ENCODE data around the gene RPUSD4. TPM values are rescaled to one million over a fixed set of nuclear protein-coding genes. Genes with fewer than 3 reads are reported as not detected.

RPUSD4 gene
- total RNA-seq, 4 donors from 2014 or later, result 18.3 to 29.6 (median 23.3) TPM

DNA sequence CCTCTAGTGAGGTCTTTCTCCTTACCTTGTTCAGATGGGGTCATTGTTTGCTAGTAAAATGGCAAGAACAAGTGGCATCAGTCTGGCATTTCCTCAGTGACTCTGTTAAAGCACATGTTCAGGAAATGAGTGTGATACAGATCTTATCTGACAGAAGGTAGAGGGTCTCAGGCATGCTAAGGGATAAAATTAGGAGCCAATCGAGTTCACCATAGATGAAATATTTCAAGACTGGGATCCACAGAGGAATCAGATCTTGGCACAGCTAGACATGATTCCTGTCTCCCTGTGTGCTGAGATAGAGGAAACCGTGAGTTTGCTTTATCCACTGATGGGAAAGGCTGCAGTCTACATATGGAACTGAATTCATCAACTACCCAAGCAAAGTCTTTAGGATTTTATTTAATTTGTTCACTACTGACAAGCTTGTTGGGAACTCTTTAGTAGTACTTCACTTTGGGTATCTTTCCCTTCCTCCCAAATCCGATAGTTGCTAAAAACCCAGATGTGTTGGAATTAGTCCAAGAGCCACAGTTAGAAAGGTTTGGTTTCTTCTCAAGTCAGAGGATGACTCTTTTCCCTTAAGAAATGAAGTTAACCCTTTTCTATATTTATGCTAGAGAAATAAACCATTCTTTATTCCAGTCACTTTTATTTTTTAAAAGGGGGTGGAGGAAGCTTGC, 18.5 kb upstream of the RPUSD4 start:
- WGBS, 2 donors, result 47 to 64% methylated on average over 3 of the region's 3 CpGs
- TF ChIP-seq EP300 (IDR thresholded peaks at IDR 0.05), result no peak
- Histone ChIP-seq H3K27ac (no peak overlapping the region), H3K9me3 (no peaks in the 10 kb centered on the region), H3K36me3 (peaks cover 0 to 6% (median 0%) of the 10 kb centered on the region in 3 donors), H3K27me3 (no peaks in the 10 kb centered on the region), H3K4me1 (peaks cover 0 to 8% (median 0%) of the 10 kb centered on the region in 4 donors), H3K4me3 (no peak overlapping the region)
- no peak for DNase-seq (ENCODE audit: low spot score in 2 of 2)

GRCh38 chr11:126226334-126227084, 15.1 kb upstream of the RPUSD4 start:
- Histone ChIP-seq H3K9me3 (no peaks in the 10 kb centered on the region), H3K4me3 (no peak overlapping the region), H3K27ac (no peak overlapping the region), H3K4me1 (peaks cover 0 to under 1% (median 0%) of the 10 kb centered on the region in 4 donors), H3K36me3 (peaks cover 0 to 6% (median 0%) of the 10 kb centered on the region in 3 donors), H3K27me3 (no peaks in the 10 kb centered on the region)
- no peak for DNase-seq (ENCODE audit: low spot score in 2 of 2)
- TF ChIP-seq CTCF (IDR thresholded peaks at IDR 0.05) (no peak), POLR2A (IDR thresholded peaks at IDR 0.05) (no peak), EP300 (IDR thresholded peaks at IDR 0.05) (no peak)
- WGBS, 2 donors, result 95 to 97% methylated on average over 9 to 10 of the region's 15 CpGs

DNA sequence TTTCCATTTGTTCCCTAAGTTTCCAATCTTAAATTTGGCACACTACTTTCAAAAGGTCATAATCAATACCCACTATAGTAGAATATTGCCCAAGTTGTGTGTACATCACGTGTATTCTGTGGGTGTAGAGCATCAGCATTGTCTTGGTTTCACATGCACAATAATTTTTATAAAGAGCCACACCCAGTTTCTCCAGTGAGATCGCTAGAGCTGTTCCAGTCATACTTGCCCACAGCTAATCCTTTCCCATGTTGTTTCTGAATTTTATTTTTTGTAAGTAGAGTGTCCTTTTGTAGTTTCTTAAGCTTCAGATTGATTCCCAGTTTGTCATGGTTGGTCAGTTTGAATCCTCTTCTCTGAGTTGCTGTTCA, 13.8 kb upstream of the RPUSD4 start:
- Histone ChIP-seq H3K27ac (no peak overlapping the region), H3K4me1 (no peaks in the 10 kb centered on the region), H3K36me3 (peaks cover 0 to 6% (median 0%) of the 10 kb centered on the region in 3 donors), H3K4me3 (no peak overlapping the region), H3K27me3 (no peaks in the 10 kb centered on the region), H3K9me3 (no peaks in the 10 kb centered on the region)
- TF ChIP-seq EP300 (IDR thresholded peaks at IDR 0.05), result no peak
- no peak for TF ChIP-seq CTCF (IDR thresholded peaks at IDR 0.05)
- TF ChIP-seq POLR2A (IDR thresholded peaks at IDR 0.05), result no peak
- DNase-seq (ENCODE audit: low spot score in 2 of 2), result no peak
- WGBS, 2 donors, result 77 to 85% methylated on average over 2 of the region's 2 CpGs

GRCh38 chr11:126224647-126225294, 13.3 kb upstream of the RPUSD4 start:
- H3K4me1 ChIP-seq, result no peaks in the 10 kb centered on the region
- no peak overlapping the region for H3K4me3 ChIP-seq
- H3K36me3 ChIP-seq, result peaks cover 0 to 6% (median 0%) of the 10 kb centered on the region in 3 donors
- no peak overlapping the region for H3K27ac ChIP-seq
- no peak for TF ChIP-seq EP300 (IDR thresholded peaks at IDR 0.05)
- TF ChIP-seq POLR2A (IDR thresholded peaks at IDR 0.05), result no peak
- TF ChIP-seq CTCF (IDR thresholded peaks at IDR 0.05), result no peak
- WGBS, 2 donors, result 60 to 71% methylated on average over 6 of the region's 6 CpGs
- H3K27me3 ChIP-seq, result no peaks in the 10 kb centered on the region
- DNase-seq (ENCODE audit: low spot score in 2 of 2), result no peak
- no peaks in the 10 kb centered on the region for H3K9me3 ChIP-seq

DNA sequence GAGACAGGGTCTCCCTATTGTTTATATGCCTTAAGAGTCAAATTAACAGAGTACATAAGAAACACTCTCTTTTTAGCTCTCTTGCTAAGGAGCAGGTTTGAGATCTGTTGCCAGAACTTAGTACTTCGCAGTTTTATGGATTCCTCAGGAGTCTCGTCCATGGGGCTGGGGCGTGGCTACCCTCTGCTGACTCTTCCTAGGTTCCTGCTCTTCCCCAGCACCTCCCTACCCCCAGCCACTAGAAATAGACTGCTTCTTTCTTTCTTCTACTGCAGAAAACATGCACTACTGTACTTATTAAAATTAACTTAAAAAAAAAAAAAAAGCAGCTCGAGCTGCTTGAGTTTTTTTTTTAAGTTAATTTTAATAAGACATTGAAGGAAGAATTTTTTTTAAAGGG, 8.1 kb upstream of the RPUSD4 start:
- TF ChIP-seq CTCF (IDR thresholded peaks at IDR 0.05), result no peak
- TF ChIP-seq POLR2A (IDR thresholded peaks at IDR 0.05), result no peak
- TF ChIP-seq EP300 (IDR thresholded peaks at IDR 0.05), result no peak
- no peak for DNase-seq (ENCODE audit: low spot score in 2 of 2)
- H3K36me3 ChIP-seq, result no peaks in the 10 kb centered on the region
- WGBS, 2 donors, result 49 to 54% methylated on average over 4 of the region's 4 CpGs
- no peak overlapping the region for H3K4me3 ChIP-seq
- no peaks in the 10 kb centered on the region for H3K9me3 ChIP-seq
- no peaks in the 10 kb centered on the region for H3K27me3 ChIP-seq
- H3K4me1 ChIP-seq, result peaks cover 0 to 8% (median 0%) of the 10 kb centered on the region in 4 donors
- no peak overlapping the region for H3K27ac ChIP-seq
